Mammary epithelial cell (primary cell): ENCODE measurements around the gene SRGAP3.

Experiments
- CTCF ChIP-seq, 2 donors: IDR thresholded peaks in 1 of 2; conservative IDR thresholded peaks in 1 of 2; 2 replicates each; pipeline ENCODE4 v1.5.1; 2011 to 2012; ENCODE audit warnings: inconsistent platforms in 2 of 2, low read length in 2 of 2, mild to moderate bottlenecking in 2 of 2, control low read depth in 1 of 2, low read depth in 1 of 2; ENCODE audit not compliant: insufficient read depth in 1 of 2; ENCODE audit errors: extremely low read depth in 1 of 2
- EZH2 ChIP-seq: IDR thresholded peaks from 2 replicates; pipeline ENCODE4 v1.6.1; 2012; ENCODE audit warnings: low read length, inconsistent platforms, borderline replicate concordance

GRCh38 chr3:9015250-9015649, 234.2 kb downstream of the SRGAP3 start:
- TF ChIP-seq CTCF (conservative IDR thresholded peaks at IDR 0.05 in 1 of 2, IDR thresholded peaks at IDR 0.05 in 1 of 2; ENCODE audit: extremely low read depth in 1 of 2, insufficient read depth in 1 of 2, low read depth in 1 of 2, low read length in 2 of 2) (no peak), EZH2 (no peak)
